ENCODE data around the gene AFAP1L2.

The AFAP1L2 gene

GRCh38 chr10:114408968-114409444 lies 4.7 kb upstream of the AFAP1L2 start:
- H3K4me3 ChIP-seq (ENCODE audit: low read length) = no peak overlapping the region
- H3K36me3 ChIP-seq (ENCODE audit: control insufficient read depth, insufficient read depth, low read length) = no peaks in the 10 kb centered on the region; the same call in 1 of the 2 replicates
- WGBS (ENCODE audit: insufficient coverage, insufficient read length) = no CpG with 5 or more reads among the region's 5 CpGs
- H3K27me3 ChIP-seq (ENCODE audit: control insufficient read depth, insufficient read depth, low read length) = peaks cover 8% of the 10 kb centered on the region; the same call in 1 of the 2 replicates
- DNase-seq (ENCODE audit: low read depth, low spot score) = no peak
- H3K4me1 ChIP-seq (ENCODE audit: control insufficient read depth, insufficient read depth, low read length) = peaks cover 2% of the 10 kb centered on the region; the same call in 1 of the 2 replicates
- H3K27ac ChIP-seq (ENCODE audit: low read length) = no peak overlapping the region
- H3K9me3 ChIP-seq (ENCODE audit: control insufficient read depth, insufficient read depth, low read length) = no peaks in the 10 kb centered on the region

DNA sequence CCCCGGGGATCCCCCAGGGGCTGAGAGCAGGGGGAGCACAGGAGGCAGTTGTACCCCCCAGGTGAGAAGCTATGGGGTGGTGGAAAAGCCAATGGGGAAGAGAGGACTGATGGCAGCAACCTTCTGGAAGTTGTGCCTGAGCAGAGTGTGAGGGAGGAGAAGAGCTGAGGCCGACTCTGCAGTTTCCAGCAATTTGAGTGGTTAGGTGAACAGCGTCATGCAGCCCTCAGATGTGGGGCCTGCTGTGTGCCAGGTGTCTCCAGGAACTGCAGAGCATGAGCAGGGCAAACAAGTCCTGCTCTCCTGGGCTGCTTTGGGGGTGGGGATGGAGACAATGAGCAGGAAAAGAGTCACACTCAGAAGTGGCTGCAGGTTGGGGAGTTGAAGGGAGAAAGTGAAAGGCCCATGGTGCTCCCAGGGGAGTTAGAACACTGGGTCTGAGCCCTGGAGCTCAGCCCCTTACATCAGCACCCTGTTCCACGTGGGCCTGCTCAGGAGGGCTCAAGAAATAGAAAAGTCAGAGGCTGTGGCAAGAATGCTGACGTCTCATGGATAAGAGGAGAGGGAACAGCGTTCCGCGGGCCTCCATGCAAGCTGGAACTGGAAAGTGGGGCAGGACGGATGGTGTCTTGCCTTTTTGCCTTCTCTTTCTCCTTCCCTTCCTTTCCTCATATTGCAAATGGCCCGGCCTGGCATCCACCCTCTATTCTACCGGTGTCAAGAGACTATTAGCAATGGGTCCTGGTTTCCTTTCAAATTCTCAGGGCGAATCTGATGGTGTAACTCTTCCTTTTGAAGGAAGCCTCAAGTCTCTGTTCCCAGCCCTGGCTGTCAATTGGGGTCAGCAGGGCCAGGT lies 4.0 kb upstream of the AFAP1L2 start:
- Histone ChIP-seq H3K27ac (ENCODE audit: low read length) (no peak overlapping the region), H3K4me1 (ENCODE audit: control insufficient read depth, insufficient read depth, low read length) (peaks cover 2% of the 10 kb centered on the region; the same call in 1 of the 2 replicates), H3K4me3 (ENCODE audit: low read length) (no peak overlapping the region), H3K36me3 (ENCODE audit: control insufficient read depth, insufficient read depth, low read length) (no peaks in the 10 kb centered on the region; the same call in 1 of the 2 replicates), H3K27me3 (ENCODE audit: control insufficient read depth, insufficient read depth, low read length) (peaks cover 8% of the 10 kb centered on the region; the same call in 1 of the 2 replicates), H3K9me3 (ENCODE audit: control insufficient read depth, insufficient read depth, low read length) (no peaks in the 10 kb centered on the region)
- no CpG with 5 or more reads among the region's 12 CpGs for WGBS (ENCODE audit: insufficient coverage, insufficient read length)
- no peak for DNase-seq (ENCODE audit: low read depth, low spot score)

- H3K27me3 ChIP-seq (ENCODE audit: control insufficient read depth, insufficient read depth, low read length) = peaks cover 8% of the 10 kb centered on the region; the same call in 1 of the 2 replicates
- H3K4me3 ChIP-seq (ENCODE audit: low read length) = no peak overlapping the region
- WGBS (ENCODE audit: insufficient coverage, insufficient read length) = no CpG with 5 or more reads among the region's 1 CpG
- no peaks in the 10 kb centered on the region for H3K9me3 ChIP-seq (ENCODE audit: control insufficient read depth, insufficient read depth, low read length)
- H3K27ac ChIP-seq (ENCODE audit: low read length) = no peak overlapping the region
- peaks cover 2% of the 10 kb centered on the region; the same call in 1 of the 2 replicates for H3K4me1 ChIP-seq (ENCODE audit: control insufficient read depth, insufficient read depth, low read length)
- H3K36me3 ChIP-seq (ENCODE audit: control insufficient read depth, insufficient read depth, low read length) = no peaks in the 10 kb centered on the region; the same call in 1 of the 2 replicates
- DNase-seq (ENCODE audit: low read depth, low spot score) = no peak
Measured at GRCh38 chr10:114406455-114406854, 2.2 kb upstream of the AFAP1L2 start.

GRCh38 chr10:114405011-114405350 lies 679 bp upstream of the AFAP1L2 start:
- Histone ChIP-seq H3K4me3 (ENCODE audit: low read length) (peak overlapping the region; percentile 63; the same call in 1 of the 2 replicates), H3K27ac (ENCODE audit: low read length) (no peak overlapping the region), H3K9me3 (ENCODE audit: control insufficient read depth, insufficient read depth, low read length) (no peaks in the 10 kb centered on the region), H3K36me3 (ENCODE audit: control insufficient read depth, insufficient read depth, low read length) (no peaks in the 10 kb centered on the region; the same call in 1 of the 2 replicates), H3K27me3 (ENCODE audit: control insufficient read depth, insufficient read depth, low read length) (peaks cover 8% of the 10 kb centered on the region; the same call in 1 of the 2 replicates), H3K4me1 (ENCODE audit: control insufficient read depth, insufficient read depth, low read length) (peaks cover 2% of the 10 kb centered on the region; the same call in 1 of the 2 replicates)
- WGBS (ENCODE audit: insufficient coverage, insufficient read length) = no CpG with 5 or more reads among the region's 16 CpGs
- DNase-seq (ENCODE audit: low read depth, low spot score) = no peak

GRCh38 chr10:114403541-114404161 lies 651 bp downstream of the AFAP1L2 start:
- H3K9me3 ChIP-seq (ENCODE audit: control insufficient read depth, insufficient read depth, low read length) = no peaks in the 10 kb centered on the region
- peaks cover 1% of the 10 kb centered on the region; the same call in 1 of the 2 replicates for H3K4me1 ChIP-seq (ENCODE audit: control insufficient read depth, insufficient read depth, low read length)
- H3K36me3 ChIP-seq (ENCODE audit: control insufficient read depth, insufficient read depth, low read length) = no peaks in the 10 kb centered on the region; the same call in 1 of the 2 replicates
- peaks cover 8% of the 10 kb centered on the region; the same call in 1 of the 2 replicates for H3K27me3 ChIP-seq (ENCODE audit: control insufficient read depth, insufficient read depth, low read length)
- no peak overlapping the region for H3K27ac ChIP-seq (ENCODE audit: low read length)
- DNase-seq (ENCODE audit: low read depth, low spot score) = no peak
- WGBS (ENCODE audit: insufficient coverage, insufficient read length) = no CpG with 5 or more reads among the region's 44 CpGs
- peak overlapping the region; percentile 63; the same call in 1 of the 2 replicates for H3K4me3 ChIP-seq (ENCODE audit: low read length)

DNA sequence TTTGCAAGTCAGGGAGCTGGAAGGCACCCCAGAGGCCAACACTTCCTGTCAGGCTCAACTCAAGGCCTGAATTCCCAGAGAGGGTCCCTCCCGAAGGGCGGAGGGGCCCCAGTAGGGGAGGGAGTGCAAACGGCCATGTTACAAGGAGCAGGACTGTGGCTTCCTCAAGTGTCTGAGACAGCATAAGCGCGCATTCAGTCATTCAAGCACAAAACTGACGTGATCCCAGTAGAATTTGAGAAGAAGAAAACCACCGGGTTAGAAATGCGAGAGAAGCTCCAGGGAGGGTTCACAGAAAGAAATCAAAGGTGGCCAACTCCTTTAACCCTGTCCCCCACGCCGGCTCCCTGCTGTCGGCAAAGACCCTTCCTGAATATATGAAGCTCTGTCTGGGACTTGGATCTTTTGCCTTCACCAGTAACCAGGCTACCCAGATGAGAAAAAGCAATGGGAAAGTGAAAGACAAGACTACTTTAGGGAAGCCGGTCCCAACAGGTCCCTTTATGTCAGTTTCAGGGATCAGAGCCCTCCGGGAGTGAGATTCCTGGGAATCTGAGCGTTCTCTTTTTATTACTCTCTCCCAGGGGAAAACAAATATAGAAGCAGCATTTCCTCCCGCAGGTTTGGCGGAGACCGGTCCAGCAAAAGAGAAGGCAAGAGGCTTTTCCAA lies 1.3 kb downstream of the AFAP1L2 start:
- Histone ChIP-seq H3K36me3 (ENCODE audit: control insufficient read depth, insufficient read depth, low read length) (no peaks in the 10 kb centered on the region; the same call in 1 of the 2 replicates), H3K27me3 (ENCODE audit: control insufficient read depth, insufficient read depth, low read length) (peaks cover 8% of the 10 kb centered on the region; the same call in 1 of the 2 replicates), H3K9me3 (ENCODE audit: control insufficient read depth, insufficient read depth, low read length) (no peaks in the 10 kb centered on the region), H3K27ac (ENCODE audit: low read length) (no peak overlapping the region), H3K4me1 (ENCODE audit: control insufficient read depth, insufficient read depth, low read length) (no peaks in the 10 kb centered on the region), H3K4me3 (ENCODE audit: low read length) (peak overlapping the region; percentile 63; the same call in 1 of the 2 replicates)
- no peak for DNase-seq (ENCODE audit: low read depth, low spot score)
- no CpG with 5 or more reads among the region's 17 CpGs for WGBS (ENCODE audit: insufficient coverage, insufficient read length)

- WGBS (ENCODE audit: insufficient coverage, insufficient read length) = no CpG with 5 or more reads among the region's 2 CpGs
- no peak overlapping the region for H3K4me3 ChIP-seq (ENCODE audit: low read length)
- H3K9me3 ChIP-seq (ENCODE audit: control insufficient read depth, insufficient read depth, low read length) = no peaks in the 10 kb centered on the region
- no peaks in the 10 kb centered on the region; the same call in 1 of the 2 replicates for H3K36me3 ChIP-seq (ENCODE audit: control insufficient read depth, insufficient read depth, low read length)
- no peaks in the 10 kb centered on the region for H3K4me1 ChIP-seq (ENCODE audit: control insufficient read depth, insufficient read depth, low read length)
- H3K27ac ChIP-seq (ENCODE audit: low read length) = no peak overlapping the region
- peaks cover 8% of the 10 kb centered on the region; the same call in 1 of the 2 replicates for H3K27me3 ChIP-seq (ENCODE audit: control insufficient read depth, insufficient read depth, low read length)
- DNase-seq (ENCODE audit: low read depth, low spot score) = no peak
Measured at GRCh38 chr10:114402233-114402632, 2.1 kb downstream of the AFAP1L2 start.

- WGBS (ENCODE audit: insufficient coverage, insufficient read length) = no CpG with 5 or more reads among the region's 7 CpGs
- Histone ChIP-seq H3K27ac (ENCODE audit: low read length) (no peak overlapping the region), H3K36me3 (ENCODE audit: control insufficient read depth, insufficient read depth, low read length) (no peaks in the 10 kb centered on the region; the same call in 1 of the 2 replicates), H3K9me3 (ENCODE audit: control insufficient read depth, insufficient read depth, low read length) (no peaks in the 10 kb centered on the region), H3K4me3 (ENCODE audit: low read length) (no peak overlapping the region), H3K27me3 (ENCODE audit: control insufficient read depth, insufficient read depth, low read length) (peaks cover 8% of the 10 kb centered on the region; the same call in 1 of the 2 replicates), H3K4me1 (ENCODE audit: control insufficient read depth, insufficient read depth, low read length) (no peaks in the 10 kb centered on the region)
- no peak for DNase-seq (ENCODE audit: low read depth, low spot score)
Measured at GRCh38 chr10:114401195-114401791, 3.0 kb downstream of the AFAP1L2 start.

DNA sequence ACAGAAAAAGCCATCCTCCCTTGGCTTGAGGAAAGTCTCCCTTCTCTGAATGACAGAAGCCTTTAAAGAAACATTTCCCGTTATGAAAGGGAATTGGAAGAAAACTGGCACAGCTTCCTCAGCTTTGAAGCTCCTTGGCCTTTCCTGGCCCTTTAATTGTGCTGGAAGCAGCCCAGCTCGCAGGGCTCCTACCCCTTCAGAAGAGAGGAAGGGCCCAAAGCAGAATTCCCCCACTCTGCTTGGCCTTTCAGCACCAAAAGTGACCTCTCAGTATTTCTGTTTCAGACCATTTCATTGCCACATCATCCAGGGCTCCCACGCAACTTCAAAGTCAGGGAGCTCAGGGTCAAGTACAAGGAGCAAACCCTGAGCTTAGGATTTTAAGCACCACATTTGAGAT lies 4.2 kb downstream of the AFAP1L2 start:
- peaks cover 5% of the 10 kb centered on the region; the same call in 1 of the 2 replicates for H3K27me3 ChIP-seq (ENCODE audit: control insufficient read depth, insufficient read depth, low read length)
- WGBS (ENCODE audit: insufficient coverage, insufficient read length) = no CpG with 5 or more reads among the region's 3 CpGs

More for the DNA sequence above, 4.2 kb downstream of the AFAP1L2 start:
- H3K4me1 ChIP-seq (ENCODE audit: control insufficient read depth, insufficient read depth, low read length) = no peaks in the 10 kb centered on the region
- no peak for DNase-seq (ENCODE audit: low read depth, low spot score)
- no peaks in the 10 kb centered on the region; the same call in 1 of the 2 replicates for H3K36me3 ChIP-seq (ENCODE audit: control insufficient read depth, insufficient read depth, low read length)
- H3K4me3 ChIP-seq (ENCODE audit: low read length) = no peak overlapping the region
- H3K27ac ChIP-seq (ENCODE audit: low read length) = no peak overlapping the region
- H3K9me3 ChIP-seq (ENCODE audit: control insufficient read depth, insufficient read depth, low read length) = no peaks in the 10 kb centered on the region

All from iPS DF 6.9 (cell line).